GM12891 (cell line): ENCODE data around the gene TCEA2.
A peak's percentile ranks its signal among the peaks of the same experiment; 100 is the strongest.

Source experiments
- POLR2A ChIP-seq: IDR thresholded peaks from 2 replicates; pipeline ENCODE4 v1.6.1; 2011; ENCODE audit warnings: low read depth, low read length, control low read depth
- POLR2AphosphoS5 ChIP-seq: IDR thresholded peaks from 2 replicates; pipeline ENCODE4 v1.6.1; 2011; ENCODE audit warnings: low read depth, low read length, control low read depth
- TAF1 ChIP-seq: IDR thresholded peaks from 2 replicates; pipeline ENCODE4 v1.6.1; 2011; ENCODE audit warnings: low read depth, low read length, control low read depth

GRCh38 chr20:64035066-64035932, 27.7 kb upstream of the TCEA2 start:
- no peak for TF ChIP-seq TAF1
- peak; percentile 7; the same call in 1 of the 2 replicates for TF ChIP-seq POLR2A
- peak; percentile 2 for TF ChIP-seq POLR2AphosphoS5
